Astrocyte (in vitro differentiated cells and primary cell): ENCODE measurements around the gene DRC7. TPM values are rescaled to one million over a fixed set of nuclear protein-coding genes. Genes with fewer than 3 reads are reported as not detected.

Source experiments
- DNase-seq: peaks from one replicate; pipeline ENCODE4 v3.0.0-alpha.2; 2010; ENCODE audit warnings: low read depth
- FAIRE-seq: peaks from 2 replicates; lab custom pipeline; 2011; peaks lifted over from hg19 to GRCh38; lab: Jason Lieb, UNC
- H2AFZ ChIP-seq: 2 replicates; pipeline ENCODE4 v1.6.0; 2012; ENCODE audit warnings: low read depth, low read length, inconsistent platforms
- H3K27ac ChIP-seq: 2 replicates; pipeline ENCODE4 v1.5.1; 2011; ENCODE audit warnings: low read depth, low read length, inconsistent platforms
- H3K27me3 ChIP-seq: 2 replicates; pipeline ENCODE4 v1.6.0; 2011; ENCODE audit warnings: low read length, inconsistent platforms; ENCODE audit not compliant: insufficient read depth
- H3K36me3 ChIP-seq: 2 replicates; pipeline ENCODE4 v1.5.1; 2011; ENCODE audit warnings: low read length, inconsistent platforms; ENCODE audit not compliant: insufficient read depth
- H3K4me1 ChIP-seq: 2 replicates; pipeline ENCODE4 v1.5.1; 2011; ENCODE audit warnings: low read length, inconsistent platforms; ENCODE audit not compliant: insufficient read depth
- H3K4me2 ChIP-seq: 2 replicates; pipeline ENCODE4 v1.6.0; 2012; ENCODE audit warnings: low read length, inconsistent platforms
- H3K4me3 ChIP-seq: 2 replicates; pipeline ENCODE4 v1.5.1; 2011; ENCODE audit warnings: low read depth, mild to moderate bottlenecking, low read length, inconsistent platforms; ENCODE audit not compliant: insufficient read depth
- H3K79me2 ChIP-seq: 2 replicates; pipeline ENCODE4 v1.6.0; 2012; ENCODE audit warnings: mild to moderate bottlenecking, low read length, inconsistent platforms; ENCODE audit not compliant: insufficient read depth
- H3K9ac ChIP-seq: 2 replicates; pipeline ENCODE4 v1.6.0; 2012; ENCODE audit warnings: mild to moderate bottlenecking, low read length, inconsistent platforms
- H3K9me3 ChIP-seq: 2 replicates; pipeline ENCODE4 v1.5.1; 2012; ENCODE audit warnings: low read depth, mild to moderate bottlenecking, low read length, inconsistent platforms; ENCODE audit not compliant: insufficient read depth
- H4K20me1 ChIP-seq: 2 replicates; pipeline ENCODE4 v1.6.0; 2012; ENCODE audit warnings: low read length, inconsistent platforms; ENCODE audit not compliant: insufficient read depth
- H3K27ac Mint-ChIP-seq: one replicate; pipeline ENCODE4 v1.8.0; 2021; ENCODE audit warnings: mild to moderate bottlenecking, mixed read lengths; ENCODE audit not compliant: unreplicated experiment
- H3K27me3 Mint-ChIP-seq: one replicate; pipeline ENCODE4 v1.8.0; 2021; ENCODE audit warnings: low read depth, mixed read lengths; ENCODE audit not compliant: unreplicated experiment
- H3K36me3 Mint-ChIP-seq: one replicate; pipeline ENCODE4 v1.8.0; 2021; ENCODE audit warnings: low read depth, mixed read lengths; ENCODE audit not compliant: unreplicated experiment
- H3K4me1 Mint-ChIP-seq: one replicate; pipeline ENCODE4 v1.8.0; 2021; ENCODE audit warnings: low read depth, mixed read lengths; ENCODE audit not compliant: unreplicated experiment
- H3K4me3 Mint-ChIP-seq: one replicate; pipeline ENCODE4 v1.8.0; 2021; ENCODE audit warnings: mild to moderate bottlenecking, moderate library complexity, mixed read lengths; ENCODE audit not compliant: unreplicated experiment
- H3K9me3 Mint-ChIP-seq: one replicate; pipeline ENCODE4 v1.8.0; 2021; ENCODE audit warnings: mild to moderate bottlenecking, mixed read lengths; ENCODE audit not compliant: unreplicated experiment
- EZH2 ChIP-seq: IDR thresholded peaks from 2 replicates; pipeline ENCODE4 v1.6.1; 2012; ENCODE audit warnings: mild to moderate bottlenecking, low read length, inconsistent platforms; ENCODE audit not compliant: insufficient read depth
- total RNA-seq: library from RNA; stranded (reverse); gene quantifications from 2 replicates; pipeline ENCODE4 v1.2.1, GENCODE V29; 2021
- TF ChIP-seq, protein P1 (sequence below): IDR thresholded peaks from 2 replicates; pipeline ENCODE4 v1.5.1; 2011; ENCODE audit warnings: low read depth, mild to moderate bottlenecking, inconsistent platforms, low read length, moderate library complexity; ENCODE audit not compliant: insufficient read depth

DRC7 gene
- total RNA-seq, 1 donor from 2014 or later, result not detected

DNA sequence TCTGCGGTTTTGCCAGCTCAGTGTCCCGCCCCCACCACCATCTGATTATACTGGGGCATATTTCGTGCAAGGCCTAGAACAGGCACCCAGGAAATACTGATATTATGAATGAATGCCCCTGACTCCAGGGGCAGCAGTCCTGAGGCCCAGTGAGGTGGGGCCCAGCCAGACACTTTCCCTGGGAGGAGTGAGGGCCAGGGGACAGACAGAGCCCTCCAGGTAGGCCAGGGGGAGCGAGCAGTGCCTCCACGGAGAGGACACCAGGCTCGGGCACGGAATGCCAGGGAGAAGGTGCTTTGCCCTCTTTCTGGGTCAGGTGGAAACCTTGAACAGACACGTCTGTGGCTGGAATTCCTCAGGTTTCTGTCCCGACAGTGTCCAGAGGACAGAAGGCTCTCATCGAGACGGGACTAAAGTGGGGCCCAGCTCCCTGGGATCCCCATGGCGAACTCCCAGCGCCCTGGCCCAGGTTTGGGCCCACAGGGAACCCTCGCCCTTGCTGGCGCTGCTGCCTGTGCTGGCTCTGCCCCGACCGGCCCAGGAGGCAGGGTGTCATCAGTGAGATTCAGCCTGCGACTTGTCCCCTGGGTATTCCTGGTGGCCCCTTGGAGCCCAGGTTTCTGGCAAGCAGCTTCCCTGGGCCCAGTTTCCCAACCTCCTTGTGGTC lies 45.3 kb downstream of the DRC7 start:
- H3K4me1 ChIP-seq, result peaks cover 18% of the 10 kb centered on the region
- no peaks in the 10 kb centered on the region for H3K9me3 ChIP-seq
- no peak overlapping the region for H3K4me3 ChIP-seq
- no peak for DNase-seq
- no peak overlapping the region for H3K4me2 ChIP-seq
- peaks cover 13% of the 10 kb centered on the region for H3K4me1 Mint-ChIP-seq
- no peaks in the 10 kb centered on the region for H3K9me3 Mint-ChIP-seq
- no peak overlapping the region for H3K27ac ChIP-seq
- H3K36me3 ChIP-seq, result no peaks in the 10 kb centered on the region
- no peak overlapping the region for H3K9ac ChIP-seq
- no peaks in the 10 kb centered on the region for H3K27me3 Mint-ChIP-seq
- TF ChIP-seq EZH2, result no peak
- TF ChIP-seq, protein P1, sequence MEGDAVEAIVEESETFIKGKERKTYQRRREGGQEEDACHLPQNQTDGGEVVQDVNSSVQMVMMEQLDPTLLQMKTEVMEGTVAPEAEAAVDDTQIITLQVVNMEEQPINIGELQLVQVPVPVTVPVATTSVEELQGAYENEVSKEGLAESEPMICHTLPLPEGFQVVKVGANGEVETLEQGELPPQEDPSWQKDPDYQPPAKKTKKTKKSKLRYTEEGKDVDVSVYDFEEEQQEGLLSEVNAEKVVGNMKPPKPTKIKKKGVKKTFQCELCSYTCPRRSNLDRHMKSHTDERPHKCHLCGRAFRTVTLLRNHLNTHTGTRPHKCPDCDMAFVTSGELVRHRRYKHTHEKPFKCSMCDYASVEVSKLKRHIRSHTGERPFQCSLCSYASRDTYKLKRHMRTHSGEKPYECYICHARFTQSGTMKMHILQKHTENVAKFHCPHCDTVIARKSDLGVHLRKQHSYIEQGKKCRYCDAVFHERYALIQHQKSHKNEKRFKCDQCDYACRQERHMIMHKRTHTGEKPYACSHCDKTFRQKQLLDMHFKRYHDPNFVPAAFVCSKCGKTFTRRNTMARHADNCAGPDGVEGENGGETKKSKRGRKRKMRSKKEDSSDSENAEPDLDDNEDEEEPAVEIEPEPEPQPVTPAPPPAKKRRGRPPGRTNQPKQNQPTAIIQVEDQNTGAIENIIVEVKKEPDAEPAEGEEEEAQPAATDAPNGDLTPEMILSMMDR, result no peak
- no peak overlapping the region for H2AFZ ChIP-seq
- H3K27me3 ChIP-seq, result no peaks in the 10 kb centered on the region
- no peaks in the 10 kb centered on the region for H4K20me1 ChIP-seq
- no peak overlapping the region for H3K27ac Mint-ChIP-seq
- peaks cover 7% of the 10 kb centered on the region for H3K36me3 Mint-ChIP-seq
- FAIRE-seq, result no peak
- peaks cover 4% of the 10 kb centered on the region for H3K79me2 ChIP-seq
- no peak overlapping the region for H3K4me3 Mint-ChIP-seq

DNA sequence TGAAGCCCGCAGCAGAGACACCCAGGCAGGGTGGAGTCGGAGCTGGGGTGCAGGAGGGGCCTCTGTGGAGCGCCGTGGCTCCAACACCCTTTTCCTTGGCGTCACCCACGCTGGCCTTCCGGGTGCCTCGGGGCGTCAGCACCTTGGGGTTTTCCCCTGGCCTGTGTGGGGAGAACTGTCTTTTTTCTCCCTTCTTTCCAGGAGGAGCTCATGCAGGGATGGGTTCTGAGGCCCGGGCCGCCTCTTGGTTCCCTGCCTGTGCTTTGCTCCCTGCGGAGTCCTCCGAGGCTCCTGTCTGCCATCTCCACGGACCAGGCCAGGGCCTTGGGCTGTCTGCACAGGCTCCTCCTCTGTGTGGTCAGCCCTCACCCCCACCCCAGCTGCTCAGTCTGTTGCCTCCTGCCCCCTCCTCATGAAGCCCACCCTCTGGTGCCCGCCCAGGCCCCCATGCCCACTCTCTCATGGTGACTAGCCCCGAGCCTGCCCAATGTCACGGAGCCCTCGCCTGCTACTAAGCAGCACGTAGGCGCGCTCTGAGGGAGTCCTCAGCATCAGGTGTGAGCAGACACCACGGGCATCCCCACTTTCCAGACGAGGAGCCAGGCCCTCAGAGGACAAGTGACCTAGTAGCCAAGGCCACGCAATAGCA lies 45.9 kb downstream of the DRC7 start:
- H3K4me3 Mint-ChIP-seq, result no peak overlapping the region
- peaks cover 13% of the 10 kb centered on the region for H3K4me1 Mint-ChIP-seq
- H3K9me3 ChIP-seq, result no peaks in the 10 kb centered on the region
- H2AFZ ChIP-seq, result no peak overlapping the region
- no peak overlapping the region for H3K27ac Mint-ChIP-seq
- no peak for TF ChIP-seq EZH2
- TF ChIP-seq, protein P1, result no peak
- no peaks in the 10 kb centered on the region for H3K9me3 Mint-ChIP-seq
- no peak overlapping the region for H3K4me3 ChIP-seq
- no peaks in the 10 kb centered on the region for H3K27me3 ChIP-seq
- H3K79me2 ChIP-seq, result peaks cover 4% of the 10 kb centered on the region
- H3K27ac ChIP-seq, result no peak overlapping the region
- no peak overlapping the region for H3K4me2 ChIP-seq
- no peaks in the 10 kb centered on the region for H3K27me3 Mint-ChIP-seq
- peaks cover 17% of the 10 kb centered on the region for H3K4me1 ChIP-seq
- no peak for DNase-seq
- H4K20me1 ChIP-seq, result no peaks in the 10 kb centered on the region
- H3K36me3 Mint-ChIP-seq, result peaks cover 7% of the 10 kb centered on the region
- H3K36me3 ChIP-seq, result no peaks in the 10 kb centered on the region
- no peak overlapping the region for H3K9ac ChIP-seq
- no peak for FAIRE-seq
